Measurements from ENCODE around the gene SMIM43.

SMIM43 gene

DNA sequence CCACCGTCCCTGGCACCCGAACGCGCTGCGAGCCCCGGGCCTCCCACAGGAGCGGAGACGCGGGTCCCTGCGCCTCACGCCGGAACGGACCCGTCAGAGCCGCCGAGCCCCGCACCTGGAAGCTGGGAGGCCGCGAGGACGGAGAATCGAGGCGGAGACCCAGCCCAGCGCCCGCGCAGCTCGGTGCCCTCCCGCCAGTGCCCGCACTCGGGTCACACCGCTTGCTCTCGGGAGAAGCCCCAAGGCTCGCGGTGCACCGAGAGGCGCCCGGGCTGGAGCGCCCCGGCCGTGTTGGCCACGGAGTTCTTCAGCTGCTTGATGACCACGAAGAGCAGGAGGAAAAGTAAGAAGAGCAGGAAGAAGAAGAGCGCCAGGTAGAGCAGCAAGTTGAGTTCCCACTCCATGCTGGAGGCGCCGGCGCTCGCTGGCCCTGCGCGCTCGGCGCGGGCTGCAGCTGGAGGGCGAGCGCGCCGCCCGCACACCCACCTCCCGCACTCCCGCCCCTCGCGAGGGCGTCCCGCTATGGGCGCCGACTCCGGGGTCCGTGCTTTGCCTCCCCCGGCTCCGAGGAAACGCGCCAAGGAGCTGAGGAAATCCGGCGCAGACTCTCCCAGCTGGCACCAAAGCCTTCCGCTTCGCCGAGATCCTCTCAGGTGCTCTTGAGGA lies at the start of gene SMIM43:
TSS of gene SMIM43 (minus strand) at position 463 of the 666 bp plus-strand sequence. CDS start at position 404, 59 bp downstream.
- peaks cover 7% of the 10 kb centered on the region for H3K27me3 ChIP-seq (replicated peaks; ENCODE audit: control insufficient read depth, insufficient read depth, low read length)
- peak within 1 kb of the TSS; percentile 80 for H3K4me3 ChIP-seq (ENCODE audit: low read length)
- H3K36me3 ChIP-seq (ENCODE audit: control insufficient read depth, insufficient read depth, low read length, severe bottlenecking) = no peaks in the 10 kb centered on the region
- H3K4me1 ChIP-seq (ENCODE audit: control insufficient read depth, insufficient read depth, low read length) = no peaks in the 10 kb centered on the region
- peak; percentile 48 for DNase-seq (ENCODE audit: low read depth)
- no peaks in the 10 kb centered on the region for H3K9me3 ChIP-seq (ENCODE audit: control insufficient read depth, low read length)
- H3K9ac ChIP-seq (ENCODE audit: low read length) = peak within 1 kb of the TSS; percentile 37

GRCh38 chr4:121814756-121815155 lies 49.8 kb upstream of the SMIM43 start:
- Histone ChIP-seq H3K4me3 (ENCODE audit: low read length) (no peak overlapping the region), H3K9me3 (ENCODE audit: control insufficient read depth, low read length) (no peaks in the 10 kb centered on the region), H3K36me3 (ENCODE audit: control insufficient read depth, insufficient read depth, low read length, severe bottlenecking) (peaks cover 73% of the 10 kb centered on the region), H3K27me3 (replicated peaks; ENCODE audit: control insufficient read depth, insufficient read depth, low read length) (no peaks in the 10 kb centered on the region), H3K9ac (ENCODE audit: low read length) (no peak overlapping the region), H3K4me1 (ENCODE audit: control insufficient read depth, insufficient read depth, low read length) (peaks cover 12% of the 10 kb centered on the region)
- peak; percentile 20 for DNase-seq (ENCODE audit: low read depth)

GRCh38 chr4:121811122-121811521 lies 46.2 kb upstream of the SMIM43 start:
- H3K36me3 ChIP-seq (ENCODE audit: control insufficient read depth, insufficient read depth, low read length, severe bottlenecking) = peaks cover 78% of the 10 kb centered on the region
- no peaks in the 10 kb centered on the region for H3K9me3 ChIP-seq (ENCODE audit: control insufficient read depth, low read length)
- no peaks in the 10 kb centered on the region for H3K27me3 ChIP-seq (replicated peaks; ENCODE audit: control insufficient read depth, insufficient read depth, low read length)
- DNase-seq (ENCODE audit: low read depth) = no peak
- H3K4me1 ChIP-seq (ENCODE audit: control insufficient read depth, insufficient read depth, low read length) = no peaks in the 10 kb centered on the region
- H3K4me3 ChIP-seq (ENCODE audit: low read length) = no peak overlapping the region
- H3K9ac ChIP-seq (ENCODE audit: low read length) = no peak overlapping the region

DNA sequence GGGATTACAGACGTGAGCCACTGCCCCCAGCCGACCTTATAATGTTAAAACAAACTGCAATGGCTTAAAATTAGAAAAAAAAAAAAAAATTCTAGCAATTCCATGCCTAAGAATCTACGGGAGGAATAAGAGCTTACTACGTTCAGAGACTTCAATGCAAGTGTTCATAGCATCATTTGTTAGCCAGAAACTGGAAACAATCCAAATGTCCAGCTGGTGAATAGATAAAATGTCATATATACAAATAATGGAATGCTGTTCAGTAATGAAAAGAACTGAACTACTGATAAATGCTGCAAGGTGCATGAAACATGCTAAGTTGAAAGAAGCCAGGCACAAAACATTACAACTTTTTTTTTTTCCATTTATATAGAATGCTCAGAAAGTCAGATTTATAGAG lies 41.4 kb upstream of the SMIM43 start:
- Histone ChIP-seq H3K4me3 (ENCODE audit: low read length) (no peak overlapping the region), H3K4me1 (ENCODE audit: control insufficient read depth, insufficient read depth, low read length) (peaks cover 7% of the 10 kb centered on the region), H3K36me3 (ENCODE audit: control insufficient read depth, insufficient read depth, low read length, severe bottlenecking) (peaks cover 70% of the 10 kb centered on the region), H3K9me3 (ENCODE audit: control insufficient read depth, low read length) (no peaks in the 10 kb centered on the region), H3K27me3 (replicated peaks; ENCODE audit: control insufficient read depth, insufficient read depth, low read length) (no peaks in the 10 kb centered on the region), H3K9ac (ENCODE audit: low read length) (no peak overlapping the region)
- no peak for DNase-seq (ENCODE audit: low read depth)

GRCh38 chr4:121801715-121802075 lies 36.7 kb upstream of the SMIM43 start:
- Histone ChIP-seq H3K36me3 (ENCODE audit: control insufficient read depth, insufficient read depth, low read length, severe bottlenecking) (peaks cover 34% of the 10 kb centered on the region), H3K9ac (ENCODE audit: low read length) (peak overlapping the region; percentile 95), H3K4me3 (ENCODE audit: low read length) (peak overlapping the region; percentile 98), H3K27me3 (replicated peaks; ENCODE audit: control insufficient read depth, insufficient read depth, low read length) (no peaks in the 10 kb centered on the region), H3K9me3 (ENCODE audit: control insufficient read depth, low read length) (no peaks in the 10 kb centered on the region), H3K4me1 (ENCODE audit: control insufficient read depth, insufficient read depth, low read length) (peaks cover 18% of the 10 kb centered on the region)
- no peak for DNase-seq (ENCODE audit: low read depth)

- peak; percentile 98 for DNase-seq (ENCODE audit: low read depth)
- Histone ChIP-seq H3K4me3 (ENCODE audit: low read length) (peak within 1 kb of the TSS; percentile 98), H3K27me3 (replicated peaks; ENCODE audit: control insufficient read depth, insufficient read depth, low read length) (no peaks in the 10 kb centered on the region), H3K36me3 (ENCODE audit: control insufficient read depth, insufficient read depth, low read length, severe bottlenecking) (peaks cover 30% of the 10 kb centered on the region), H3K4me1 (ENCODE audit: control insufficient read depth, insufficient read depth, low read length) (peaks cover 18% of the 10 kb centered on the region), H3K9ac (ENCODE audit: low read length) (peak within 1 kb of the TSS; percentile 95), H3K9me3 (ENCODE audit: control insufficient read depth, low read length) (no peaks in the 10 kb centered on the region)
Observed at GRCh38 chr4:121800961-121801714, 36.2 kb upstream of the SMIM43 start, which contains the start of gene EXOSC9. TSS of gene EXOSC9 (plus strand) at chr4:121801323. CDS start at chr4:121801425, 102 bp downstream.

DNA sequence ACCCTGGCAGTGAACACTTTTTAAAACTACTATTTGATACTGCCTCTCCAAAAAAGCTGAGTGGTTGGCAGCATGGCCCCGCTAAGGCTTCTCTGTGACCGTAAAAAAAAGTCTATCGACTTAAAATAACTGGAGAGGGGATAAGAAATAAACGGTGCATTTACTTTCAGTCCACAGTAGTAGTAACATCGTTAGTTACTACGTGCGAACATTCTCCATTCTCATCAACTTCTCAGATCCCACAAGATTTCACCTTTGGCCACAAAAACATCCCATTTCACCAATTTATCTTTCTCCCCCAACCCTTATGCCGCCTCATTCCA lies 35.6 kb upstream of the SMIM43 start:
- Histone ChIP-seq H3K4me3 (ENCODE audit: low read length) (peak overlapping the region; percentile 98), H3K9ac (ENCODE audit: low read length) (peak overlapping the region; percentile 95), H3K4me1 (ENCODE audit: control insufficient read depth, insufficient read depth, low read length) (peaks cover 18% of the 10 kb centered on the region), H3K9me3 (ENCODE audit: control insufficient read depth, low read length) (no peaks in the 10 kb centered on the region), H3K36me3 (ENCODE audit: control insufficient read depth, insufficient read depth, low read length, severe bottlenecking) (peaks cover 26% of the 10 kb centered on the region), H3K27me3 (replicated peaks; ENCODE audit: control insufficient read depth, insufficient read depth, low read length) (no peaks in the 10 kb centered on the region)
- DNase-seq (ENCODE audit: low read depth) = no peak

GRCh38 chr4:121799867-121800501 lies 35.0 kb upstream of the SMIM43 start:
- H3K9me3 ChIP-seq (ENCODE audit: control insufficient read depth, low read length) = no peaks in the 10 kb centered on the region
- peaks cover 18% of the 10 kb centered on the region for H3K4me1 ChIP-seq (ENCODE audit: control insufficient read depth, insufficient read depth, low read length)
- peaks cover 22% of the 10 kb centered on the region for H3K36me3 ChIP-seq (ENCODE audit: control insufficient read depth, insufficient read depth, low read length, severe bottlenecking)
- no peak for DNase-seq (ENCODE audit: low read depth)
- no peaks in the 10 kb centered on the region for H3K27me3 ChIP-seq (replicated peaks; ENCODE audit: control insufficient read depth, insufficient read depth, low read length)
- no peak overlapping the region for H3K9ac ChIP-seq (ENCODE audit: low read length)
- H3K4me3 ChIP-seq (ENCODE audit: low read length) = peak overlapping the region; percentile 98

- Histone ChIP-seq H3K4me3 (ENCODE audit: low read length) (no peak overlapping the region), H3K9me3 (ENCODE audit: control insufficient read depth, low read length) (no peaks in the 10 kb centered on the region), H3K4me1 (ENCODE audit: control insufficient read depth, insufficient read depth, low read length) (peaks cover 25% of the 10 kb centered on the region), H3K27me3 (replicated peaks; ENCODE audit: control insufficient read depth, insufficient read depth, low read length) (no peaks in the 10 kb centered on the region), H3K9ac (ENCODE audit: low read length) (peak overlapping the region; percentile 11), H3K36me3 (ENCODE audit: control insufficient read depth, insufficient read depth, low read length, severe bottlenecking) (peaks cover 15% of the 10 kb centered on the region)
- no peak for DNase-seq (ENCODE audit: low read depth)
Observed at GRCh38 chr4:121799208-121799823, 34.4 kb upstream of the SMIM43 start.

- Histone ChIP-seq H3K4me1 (ENCODE audit: control insufficient read depth, insufficient read depth, low read length) (peaks cover 22% of the 10 kb centered on the region), H3K9me3 (ENCODE audit: control insufficient read depth, low read length) (no peaks in the 10 kb centered on the region), H3K36me3 (ENCODE audit: control insufficient read depth, insufficient read depth, low read length, severe bottlenecking) (no peaks in the 10 kb centered on the region), H3K4me3 (ENCODE audit: low read length) (no peak overlapping the region), H3K9ac (ENCODE audit: low read length) (no peak overlapping the region), H3K27me3 (replicated peaks; ENCODE audit: control insufficient read depth, insufficient read depth, low read length) (no peaks in the 10 kb centered on the region)
- DNase-seq (ENCODE audit: low read depth) = no peak
Observed at GRCh38 chr4:121796283-121796682, 31.3 kb upstream of the SMIM43 start.

All from adipocyte (in vitro differentiated cells).